ENCODE data around the gene TOB1.

TOB1 gene

DNA sequence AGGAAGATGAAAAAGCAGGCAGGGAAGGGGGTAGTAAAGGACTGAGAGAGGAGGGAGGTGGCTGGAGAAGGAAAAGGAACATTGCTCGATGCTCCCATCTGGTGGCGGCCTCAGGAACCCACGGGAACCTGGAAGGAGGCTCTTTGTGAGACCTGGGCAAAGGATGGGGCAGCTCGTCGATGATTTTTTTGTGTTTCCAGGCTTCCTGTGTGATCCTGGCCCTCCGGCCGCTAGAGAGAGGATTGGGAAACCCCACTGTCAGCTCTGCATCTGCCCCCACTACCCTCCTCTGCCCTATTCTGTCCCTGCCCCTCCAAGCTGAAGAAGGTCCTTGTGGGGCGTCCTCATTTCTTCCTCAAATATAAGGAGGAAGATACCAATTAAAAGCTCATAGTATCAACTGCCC lies 24.2 kb downstream of the TOB1 start:
- DNase-seq (ENCODE audit: extremely low read depth, low read depth) = no peak
- TF ChIP-seq, protein P1, sequence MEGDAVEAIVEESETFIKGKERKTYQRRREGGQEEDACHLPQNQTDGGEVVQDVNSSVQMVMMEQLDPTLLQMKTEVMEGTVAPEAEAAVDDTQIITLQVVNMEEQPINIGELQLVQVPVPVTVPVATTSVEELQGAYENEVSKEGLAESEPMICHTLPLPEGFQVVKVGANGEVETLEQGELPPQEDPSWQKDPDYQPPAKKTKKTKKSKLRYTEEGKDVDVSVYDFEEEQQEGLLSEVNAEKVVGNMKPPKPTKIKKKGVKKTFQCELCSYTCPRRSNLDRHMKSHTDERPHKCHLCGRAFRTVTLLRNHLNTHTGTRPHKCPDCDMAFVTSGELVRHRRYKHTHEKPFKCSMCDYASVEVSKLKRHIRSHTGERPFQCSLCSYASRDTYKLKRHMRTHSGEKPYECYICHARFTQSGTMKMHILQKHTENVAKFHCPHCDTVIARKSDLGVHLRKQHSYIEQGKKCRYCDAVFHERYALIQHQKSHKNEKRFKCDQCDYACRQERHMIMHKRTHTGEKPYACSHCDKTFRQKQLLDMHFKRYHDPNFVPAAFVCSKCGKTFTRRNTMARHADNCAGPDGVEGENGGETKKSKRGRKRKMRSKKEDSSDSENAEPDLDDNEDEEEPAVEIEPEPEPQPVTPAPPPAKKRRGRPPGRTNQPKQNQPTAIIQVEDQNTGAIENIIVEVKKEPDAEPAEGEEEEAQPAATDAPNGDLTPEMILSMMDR (IDR thresholded peaks at IDR 0.05; ENCODE audit: low read depth, low read length) = peak; percentile 85

DNA sequence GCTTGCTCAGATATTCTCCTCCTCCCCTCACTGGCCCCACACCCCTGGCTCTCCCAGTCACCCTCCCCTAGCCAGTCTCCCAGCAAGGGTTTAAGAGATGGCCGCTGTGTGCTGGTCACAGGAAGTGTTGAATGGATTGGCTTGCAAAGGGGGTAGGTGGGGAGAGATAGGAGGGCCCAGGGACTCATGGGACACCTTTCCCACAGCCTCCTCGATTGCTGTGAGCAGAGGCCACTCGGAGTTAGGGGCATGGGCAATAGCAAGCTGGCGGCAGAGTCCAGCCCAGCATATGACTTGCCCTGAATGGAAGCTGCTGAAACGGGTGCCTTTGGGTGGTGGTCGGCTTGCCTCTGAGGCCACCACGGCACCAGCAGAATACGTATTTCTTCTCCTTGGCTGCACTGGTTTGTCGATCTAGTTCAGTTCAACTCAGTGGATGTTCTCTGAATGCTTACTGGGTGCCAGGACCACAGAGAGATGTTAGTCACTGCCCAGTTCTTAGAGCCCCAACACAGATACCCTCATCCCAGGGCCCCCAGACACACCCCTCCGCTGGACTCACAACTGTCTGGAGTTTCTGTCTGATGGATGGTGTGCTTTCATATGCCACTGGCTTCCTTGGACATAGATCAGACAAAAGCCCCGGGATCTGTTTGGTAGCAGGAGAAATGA lies 24.7 kb downstream of the TOB1 start:
- TF ChIP-seq, protein P1 (IDR thresholded peaks at IDR 0.05; ENCODE audit: low read depth, low read length) = no peak
- no peak for DNase-seq (ENCODE audit: extremely low read depth, low read depth)

DNA sequence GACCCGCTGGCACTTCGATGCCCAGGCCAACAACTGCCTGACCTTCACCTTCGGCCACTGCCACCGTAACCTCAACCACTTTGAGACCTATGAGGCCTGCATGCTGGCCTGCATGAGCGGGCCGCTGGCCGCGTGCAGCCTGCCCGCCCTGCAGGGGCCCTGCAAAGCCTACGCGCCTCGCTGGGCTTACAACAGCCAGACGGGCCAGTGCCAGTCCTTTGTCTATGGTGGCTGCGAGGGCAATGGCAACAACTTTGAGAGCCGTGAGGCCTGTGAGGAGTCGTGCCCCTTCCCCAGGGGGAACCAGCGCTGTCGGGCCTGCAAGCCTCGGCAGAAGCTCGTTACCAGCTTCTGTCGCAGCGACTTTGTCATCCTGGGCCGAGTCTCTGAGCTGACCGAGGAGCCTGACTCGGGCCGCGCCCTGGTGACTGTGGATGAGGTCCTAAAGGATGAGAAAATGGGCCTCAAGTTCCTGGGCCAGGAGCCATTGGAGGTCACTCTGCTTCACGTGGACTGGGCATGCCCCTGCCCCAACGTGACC lies 25.8 kb downstream of the TOB1 start:
- TF ChIP-seq, protein P1 (IDR thresholded peaks at IDR 0.05; ENCODE audit: low read depth, low read length) = no peak
- no peak for DNase-seq (ENCODE audit: extremely low read depth, low read depth)

DNA sequence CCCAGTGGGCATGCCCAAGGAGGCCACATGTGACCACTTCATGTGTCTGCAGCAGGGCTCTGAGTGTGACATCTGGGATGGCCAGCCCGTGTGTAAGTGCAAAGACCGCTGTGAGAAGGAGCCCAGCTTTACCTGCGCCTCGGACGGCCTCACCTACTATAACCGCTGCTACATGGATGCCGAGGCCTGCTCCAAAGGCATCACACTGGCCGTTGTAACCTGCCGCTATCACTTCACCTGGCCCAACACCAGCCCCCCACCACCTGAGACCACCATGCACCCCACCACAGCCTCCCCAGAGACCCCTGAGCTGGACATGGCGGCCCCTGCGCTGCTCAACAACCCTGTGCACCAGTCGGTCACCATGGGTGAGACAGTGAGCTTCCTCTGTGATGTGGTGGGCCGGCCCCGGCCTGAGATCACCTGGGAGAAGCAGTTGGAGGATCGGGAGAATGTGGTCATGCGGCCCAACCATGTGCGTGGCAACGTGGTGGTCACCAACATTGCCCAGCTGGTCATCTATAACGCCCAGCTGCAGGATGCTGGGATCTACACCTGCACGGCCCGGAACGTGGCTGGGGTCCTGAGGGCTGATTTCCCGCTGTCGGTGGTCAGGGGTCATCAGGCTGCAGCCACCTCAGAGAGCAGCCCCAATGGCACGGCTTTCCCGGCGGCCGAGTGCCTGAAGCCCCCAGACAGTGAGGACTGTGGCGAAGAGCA lies 26.4 kb downstream of the TOB1 start:
- DNase-seq (ENCODE audit: extremely low read depth, low read depth) = no peak
- TF ChIP-seq, protein P1 (IDR thresholded peaks at IDR 0.05; ENCODE audit: low read depth, low read length) = no peak

DNA sequence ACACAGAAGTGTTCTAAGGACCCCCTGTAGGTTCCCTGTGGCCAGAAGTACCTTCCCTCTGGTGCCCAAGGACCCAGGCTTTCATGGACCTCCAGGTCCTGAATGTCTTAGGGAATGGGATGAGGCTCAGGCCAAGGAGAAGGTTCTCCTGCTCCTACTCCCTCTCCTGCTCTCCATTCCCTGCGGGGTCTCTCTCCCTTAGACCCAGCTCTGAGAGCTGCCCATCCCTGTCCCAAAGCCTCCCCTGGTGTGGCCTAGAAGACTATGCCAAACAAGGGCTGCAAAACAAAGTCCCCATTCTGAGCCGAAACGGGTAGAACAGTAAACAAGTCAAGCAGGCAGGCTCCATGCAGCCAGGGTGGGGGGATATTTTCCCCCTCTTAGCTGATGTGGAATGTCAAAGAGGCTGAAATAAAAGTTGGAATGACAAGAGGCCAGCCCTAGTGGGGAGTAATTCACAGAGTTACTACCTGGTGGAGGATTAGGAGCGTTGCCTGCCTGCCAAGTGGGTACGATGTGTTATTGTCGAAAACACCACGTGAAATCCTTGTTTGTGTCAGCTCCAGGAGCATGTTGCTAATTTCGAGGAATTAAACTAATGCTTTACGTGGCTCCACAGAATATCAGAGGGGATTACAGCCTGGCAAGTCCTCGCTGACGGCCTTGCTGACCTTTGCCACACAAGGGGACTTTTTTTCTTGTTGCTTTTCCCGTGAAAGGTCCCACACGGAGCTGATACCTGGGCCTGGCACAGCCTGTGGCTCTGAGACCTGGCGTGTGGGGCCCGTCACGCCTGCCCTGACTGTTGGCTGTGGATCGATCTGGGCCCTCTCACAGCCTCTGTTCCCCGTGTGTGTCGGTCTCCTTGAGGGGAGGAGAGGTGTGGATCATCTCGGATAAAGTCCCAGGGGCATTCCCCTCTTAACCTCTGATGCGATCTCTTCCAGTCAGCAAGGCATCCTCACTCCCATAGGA lies 27.9 kb downstream of the TOB1 start:
- DNase-seq (ENCODE audit: extremely low read depth, low read depth) = no peak

DNA sequence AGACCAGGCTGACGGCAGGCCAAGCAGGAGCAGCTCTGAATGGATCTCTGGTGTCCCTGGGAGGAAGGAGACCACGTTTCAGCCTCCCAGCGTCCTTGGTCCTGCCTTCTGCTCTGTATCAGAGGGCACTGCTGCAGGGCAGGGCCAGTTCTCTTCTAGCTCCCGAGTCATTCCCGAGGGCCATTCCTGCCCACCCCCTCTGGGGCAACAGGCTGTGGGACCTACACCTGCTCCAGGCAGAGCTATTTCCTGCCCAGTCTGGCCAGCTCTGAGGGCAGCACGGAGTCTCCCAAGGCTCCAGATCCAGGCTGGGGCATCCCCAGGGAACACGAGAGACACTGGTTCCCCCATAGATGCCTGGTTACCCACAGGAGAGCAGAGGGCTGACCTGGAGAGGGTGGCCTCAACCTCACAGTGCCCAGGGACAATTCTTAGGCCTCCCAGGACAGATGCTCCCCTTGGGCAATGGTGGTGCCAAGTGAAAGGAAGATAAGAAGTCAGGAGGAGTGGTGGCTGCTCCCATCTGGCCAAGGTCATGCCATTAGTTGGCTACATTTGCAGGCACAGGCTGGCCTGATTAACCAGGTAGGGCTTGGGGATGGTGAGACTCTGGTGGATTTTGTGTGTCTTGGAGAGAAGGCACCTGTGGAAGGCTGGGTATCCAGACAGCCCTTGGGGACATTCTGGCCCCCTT lies 28.7 kb downstream of the TOB1 start:
- TF ChIP-seq, protein P1 (IDR thresholded peaks at IDR 0.05; ENCODE audit: low read depth, low read length) = no peak
- DNase-seq (ENCODE audit: extremely low read depth, low read depth) = no peak

More for the DNA sequence above, 27.9 kb downstream of the TOB1 start:
- TF ChIP-seq, protein P1 (IDR thresholded peaks at IDR 0.05; ENCODE audit: low read depth, low read length) = no peak

All from AG09319 (cell line).